ENCODE results near the gene CFAP91.

The CFAP91 gene

GRCh38 chr3:119702530-119703527 is at the start of gene CFAP91:
Gene CFAP91 (plus strand): TSS chr3:119703022. CDS start chr3:119703099, 77 bp downstream.
- peak; percentile 84 for DNase-seq

- no peak for DNase-seq
Observed at GRCh38 chr3:119653876-119654275, 48.9 kb upstream of the CFAP91 start.

- no peak for DNase-seq
Observed at GRCh38 chr3:119657887-119658702, 44.7 kb upstream of the CFAP91 start.

- DNase-seq: no peak
Observed at GRCh38 chr3:119658994-119659393, 43.8 kb upstream of the CFAP91 start.

- DNase-seq: no peak
Observed at GRCh38 chr3:119659606-119660291, 43.1 kb upstream of the CFAP91 start.

GRCh38 chr3:119660474-119661440 is 42.1 kb upstream of the CFAP91 start, which contains the start of gene POPDC2:
Gene POPDC2 (minus strand): TSS chr3:119660589. CDS start chr3:119660423, 166 bp downstream.
- DNase-seq: no peak

GRCh38 chr3:119662604-119663373 is 40.0 kb upstream of the CFAP91 start:
- no peak for DNase-seq

- no peak for DNase-seq
Observed at GRCh38 chr3:119663885-119664284, 38.9 kb upstream of the CFAP91 start.

GRCh38 chr3:119664370-119664769 is 38.5 kb upstream of the CFAP91 start:
- DNase-seq: no peak

GRCh38 chr3:119664850-119665379 is 37.9 kb upstream of the CFAP91 start:
- no peak for DNase-seq

- no peak for DNase-seq
Observed at GRCh38 chr3:119665954-119666559, 36.8 kb upstream of the CFAP91 start.

- DNase-seq: no peak
Observed at GRCh38 chr3:119669906-119670570, 32.8 kb upstream of the CFAP91 start.

- DNase-seq: no peak
Observed at GRCh38 chr3:119672776-119673175, 30.0 kb upstream of the CFAP91 start.

GRCh38 chr3:119673875-119674274 is 28.9 kb upstream of the CFAP91 start:
- no peak for DNase-seq

GRCh38 chr3:119675188-119675874 is 27.5 kb upstream of the CFAP91 start:
- DNase-seq: no peak

GRCh38 chr3:119676020-119676419 is 26.8 kb upstream of the CFAP91 start:
- DNase-seq: no peak

- DNase-seq: peak; percentile 98
Observed at GRCh38 chr3:119676771-119677640, 25.8 kb upstream of the CFAP91 start, which contains the start of gene COX17. Gene COX17 (minus strand): TSS chr3:119677406. CDS start chr3:119677310, 96 bp downstream.

GRCh38 chr3:119677641-119677934 is 25.2 kb upstream of the CFAP91 start:
- no peak for DNase-seq

All from CD4-positive, alpha-beta T cell treated with Interleukin-4 for 4 hours (primary cell).